GM18951 (cell line): Measurements from ENCODE around the gene OR4D11.
"Not testable (repeated sequence)": the region's sequence is repeated elsewhere in the genome, so short reads cannot be mapped to it uniquely, and the experiment has no call there.

Experiments
- POLR2A ChIP-seq: IDR thresholded peaks from 4 replicates; pipeline ENCODE4 v1.6.1; 2011; ENCODE audit warnings: mild to moderate bottlenecking; ENCODE audit not compliant: insufficient read length, insufficient read depth; ENCODE audit errors: extremely low read depth
- in situ Hi-C: fragments of 300-500 bp; cut with MboI; formaldehyde crosslinking; loops from one replicate; pipeline ENCODE4 v1.12.0; 2022; ENCODE audit warnings: low sequenced_read_pairs, mixed read lengths, inconsistent platforms; ENCODE audit not compliant: unreplicated experiment

Gene OR4D11

DNA sequence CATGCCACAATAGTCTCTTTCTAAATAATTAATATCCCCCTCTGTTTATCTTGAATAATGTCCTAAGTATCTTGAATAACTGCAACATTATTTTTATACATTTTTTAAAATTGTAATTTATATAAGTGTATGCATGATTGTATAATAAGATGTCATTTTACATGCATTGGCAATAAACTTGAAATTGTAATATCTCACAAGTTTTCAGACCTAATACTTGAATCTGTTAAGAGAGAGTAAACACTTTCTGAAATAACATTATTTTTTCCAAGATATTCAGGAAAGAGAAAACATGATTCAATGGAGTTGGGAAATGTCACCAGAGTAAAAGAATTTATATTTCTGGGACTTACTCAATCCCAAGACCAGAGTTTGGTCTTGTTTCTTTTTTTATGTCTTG lies at the start of gene OR4D11:
OR4D11 (plus strand) TSS at position 301 of the 400 bp plus-strand sequence; CDS start at position 301, 0 bp downstream.
- in situ Hi-C loops: no loop called here

DNA sequence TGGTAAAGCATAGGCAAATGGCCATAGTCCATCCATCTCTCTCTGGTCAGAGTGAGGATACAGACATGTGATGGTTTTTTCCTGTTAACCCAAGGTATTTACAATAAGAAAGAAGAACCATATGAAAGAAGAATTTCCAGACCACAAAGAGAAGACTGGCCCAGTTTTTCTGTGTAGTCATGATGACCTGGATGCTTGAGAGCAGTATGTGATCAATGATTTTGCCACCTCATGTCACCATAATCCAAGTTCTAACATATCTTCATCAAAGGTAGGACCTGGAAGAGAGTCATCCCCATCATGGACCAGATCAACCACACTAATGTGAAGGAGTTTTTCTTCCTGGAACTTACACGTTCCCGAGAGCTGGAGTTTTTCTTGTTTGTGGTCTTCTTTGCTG lies 46.7 kb upstream of the OR4D11 start, which contains the start of gene OR4D6:
OR4D6 (plus strand) TSS at position 301 of the 400 bp plus-strand sequence; CDS start at position 301, 0 bp downstream.
- no peak for TF ChIP-seq POLR2A
- in situ Hi-C loops: no loop called here

More for the DNA sequence above, at the start of gene OR4D11:
- no peak for TF ChIP-seq POLR2A

DNA sequence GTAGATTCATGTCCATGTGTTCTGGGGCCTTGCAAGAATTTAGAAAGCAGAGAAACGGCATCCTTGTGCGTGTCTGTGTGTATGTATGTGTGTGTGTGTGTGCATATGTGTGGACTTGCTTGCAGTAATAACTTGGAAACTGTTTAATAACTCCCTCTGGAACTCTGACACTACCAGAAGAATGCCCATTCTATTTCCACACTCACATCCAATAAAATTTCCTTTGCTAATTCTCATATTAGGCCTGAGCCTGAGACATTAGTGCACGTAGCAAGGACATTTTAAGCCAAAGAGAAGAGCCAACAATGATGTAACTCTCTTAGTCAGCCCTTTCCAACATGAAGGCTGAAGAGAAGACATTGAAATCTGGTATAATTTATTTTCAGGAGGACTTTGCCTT lies 43.5 kb upstream of the OR4D11 start:
- TF ChIP-seq POLR2A: no peak
- in situ Hi-C loops: no loop called here

DNA sequence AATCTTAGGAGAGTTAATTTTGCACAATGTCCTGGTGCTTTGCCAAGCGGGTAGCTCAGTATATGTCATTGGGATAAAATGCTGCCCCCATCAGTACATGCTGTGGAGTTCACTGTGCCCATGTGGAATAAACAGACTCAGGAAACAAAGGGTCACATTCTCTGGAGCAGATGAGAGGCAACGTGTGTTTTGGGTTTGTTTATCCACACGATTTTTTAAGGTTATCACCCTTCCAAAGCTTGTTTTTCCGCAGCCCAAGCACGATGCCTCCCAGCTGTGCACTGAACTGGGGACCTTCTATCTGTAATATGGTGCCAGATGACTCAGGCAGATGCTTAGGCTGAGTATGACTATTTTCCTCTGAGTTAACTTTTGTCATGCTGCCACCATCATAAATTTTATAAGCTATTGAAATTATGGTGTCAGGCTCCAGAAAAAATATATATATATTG lies 40.2 kb upstream of the OR4D11 start:
- in situ Hi-C loops: no loop called here
- TF ChIP-seq POLR2A: no peak

DNA sequence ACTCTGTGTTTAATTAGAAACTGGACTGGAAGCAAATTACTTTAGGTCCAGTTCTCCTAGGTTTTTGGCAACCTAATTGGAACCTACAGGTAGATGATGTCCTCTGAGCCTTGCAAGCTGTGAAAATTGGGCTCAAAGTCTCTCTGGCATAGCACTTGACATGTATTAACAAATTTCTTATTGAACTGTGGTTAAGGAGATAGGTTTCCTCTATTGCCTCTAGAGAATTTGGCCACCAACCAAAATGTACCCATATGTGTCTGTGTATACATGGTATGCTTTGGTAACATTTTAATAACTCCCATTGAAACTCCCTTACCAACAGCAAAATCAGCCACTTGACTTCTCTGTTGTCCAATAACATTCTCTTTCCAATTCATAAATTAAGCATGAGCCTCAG lies 30.4 kb upstream of the OR4D11 start, which contains the start of gene OR4D10:
OR4D10 (plus strand) TSS at position 301 of the 400 bp plus-strand sequence. CDS start 4,115 bp downstream, outside the sequence.
- no peak for TF ChIP-seq POLR2A
- in situ Hi-C loops: no loop called here

DNA sequence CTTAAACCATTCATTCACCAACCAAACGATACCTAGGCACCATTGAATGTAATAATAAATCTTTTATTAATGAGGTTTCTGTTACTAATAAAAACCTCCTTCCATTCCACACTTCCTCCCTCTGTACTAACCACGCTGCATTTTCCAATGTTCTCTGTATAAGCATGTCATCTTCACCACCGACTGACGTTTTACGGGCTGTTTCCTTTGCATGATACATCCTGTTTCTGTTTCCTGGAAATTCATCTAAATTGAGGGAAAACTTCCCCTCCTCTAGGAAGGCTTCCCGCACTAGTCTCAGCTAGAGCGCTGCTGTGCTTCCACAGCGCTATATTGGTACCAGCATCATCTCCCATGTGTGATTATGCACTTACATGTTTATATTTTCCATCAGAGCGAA lies 28.2 kb upstream of the OR4D11 start:
- no peak for TF ChIP-seq POLR2A
- in situ Hi-C loops: no loop called here

DNA sequence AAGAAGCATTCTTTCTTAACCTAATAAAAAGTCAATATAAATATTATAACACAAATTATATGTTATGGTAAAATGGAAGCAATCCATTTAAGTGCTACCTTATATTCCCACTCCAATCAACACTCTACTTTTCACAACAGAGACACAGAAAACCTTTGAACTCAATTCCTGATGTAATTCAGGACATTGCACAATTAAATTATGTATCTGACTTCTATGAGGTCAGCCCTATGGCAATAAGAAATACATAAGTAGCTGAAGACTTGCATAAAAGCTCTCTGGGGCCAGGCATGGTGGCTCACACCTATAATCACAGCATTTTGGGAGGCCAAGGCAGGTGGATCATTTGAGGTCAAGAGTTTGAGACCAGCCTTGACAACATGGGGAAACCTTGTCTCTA lies 23.5 kb upstream of the OR4D11 start:
- TF ChIP-seq POLR2A: no peak
- in situ Hi-C loops: no loop called here

DNA sequence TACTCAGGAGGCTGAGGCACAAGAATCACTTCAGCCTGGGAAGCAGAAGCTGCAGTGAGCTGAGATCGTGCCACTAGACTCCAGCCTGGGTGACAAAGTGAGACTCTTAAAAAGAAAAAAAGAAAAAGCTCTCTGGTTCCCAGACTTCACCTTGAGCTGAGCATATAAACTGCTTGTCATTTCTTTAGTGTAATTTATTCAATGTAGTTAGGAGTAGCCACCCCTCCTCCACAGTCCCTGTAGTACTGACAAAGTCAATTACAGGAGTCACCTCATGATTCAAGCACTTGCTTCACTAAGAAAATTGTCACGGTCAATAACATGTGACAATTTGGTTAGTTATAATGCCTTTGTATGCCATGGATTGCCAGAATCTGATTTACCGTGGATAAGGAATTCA lies 23.0 kb upstream of the OR4D11 start:
- in situ Hi-C loops: no loop called here
- no peak for TF ChIP-seq POLR2A

DNA sequence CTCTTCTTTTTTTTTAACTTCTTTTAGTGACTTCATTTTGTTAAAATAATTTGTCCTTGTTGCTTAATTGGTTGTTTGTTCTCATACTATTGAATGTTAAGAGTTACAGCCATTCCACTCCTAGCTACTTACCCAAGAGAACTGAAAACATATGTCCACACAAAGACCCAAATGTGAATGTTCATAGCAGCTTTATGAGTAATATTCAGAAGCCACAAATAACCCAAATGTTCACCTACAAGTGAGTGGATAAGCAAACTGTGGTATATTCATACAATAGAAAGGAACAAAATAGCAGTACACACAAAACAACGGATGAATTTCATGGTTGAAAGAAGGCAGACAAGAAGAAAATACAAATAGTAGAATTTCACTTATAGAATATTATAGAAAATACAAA lies 1.4 kb upstream of the OR4D11 start:
- no peak for TF ChIP-seq POLR2A
- in situ Hi-C loops: no loop called here

DNA sequence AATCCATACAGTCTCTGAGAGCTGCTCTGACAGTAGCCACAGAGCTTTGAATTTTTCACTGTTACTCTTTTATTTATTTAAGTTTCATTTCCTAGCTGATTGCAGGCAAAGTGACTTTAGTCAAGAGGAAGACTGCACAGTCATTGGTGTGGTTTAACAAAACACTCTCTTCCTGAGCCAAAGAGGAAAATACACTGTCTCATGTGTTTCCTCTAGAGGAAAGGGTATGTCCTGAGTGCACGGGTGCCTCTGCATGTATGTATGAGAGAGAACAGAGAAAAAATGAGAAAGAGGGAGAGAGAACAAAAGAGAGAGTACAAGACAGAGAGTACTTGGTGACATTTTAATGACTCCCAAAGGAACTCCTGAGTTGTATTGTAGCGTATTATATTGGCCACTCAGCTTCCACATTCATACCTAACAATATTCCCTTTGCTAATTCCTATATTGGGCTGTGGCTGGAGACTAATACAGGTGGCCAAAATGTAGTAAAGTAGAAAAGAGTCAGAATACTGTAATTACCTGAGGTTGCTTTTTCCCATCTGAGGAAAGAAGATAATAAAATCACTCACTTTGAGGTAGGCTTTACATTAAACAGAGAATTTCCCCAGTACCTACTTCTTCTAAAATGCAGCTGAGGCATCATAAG lies 7.7 kb downstream of the OR4D11 start, which contains the start of gene OR4D9:
OR4D9 (plus strand) TSS at position 599 of the 649 bp plus-strand sequence. CDS start 3,374 bp downstream, outside the sequence.
- TF ChIP-seq POLR2A: no peak
- in situ Hi-C loops: no loop called here

DNA sequence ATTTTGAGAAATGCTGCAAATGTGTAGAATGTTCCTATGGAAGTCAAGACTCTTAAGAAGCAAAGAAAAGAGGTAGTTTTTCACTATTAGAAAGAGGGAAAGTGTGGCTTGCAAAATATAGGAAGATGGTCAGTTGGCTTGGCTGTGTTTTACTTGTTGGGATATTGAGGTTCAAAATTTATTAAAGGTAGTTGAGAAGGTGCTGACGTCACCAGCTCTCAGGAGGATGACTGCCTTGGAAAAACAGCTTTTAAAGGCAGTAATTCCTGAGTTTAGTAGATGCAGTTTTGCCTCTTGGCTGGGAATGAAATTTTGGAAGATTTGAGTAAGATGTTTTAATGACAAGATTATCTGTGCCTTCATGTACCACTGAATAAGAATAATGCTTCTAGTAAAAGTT lies 8.3 kb downstream of the OR4D11 start:
- no peak for TF ChIP-seq POLR2A
- in situ Hi-C loops: no loop called here

DNA sequence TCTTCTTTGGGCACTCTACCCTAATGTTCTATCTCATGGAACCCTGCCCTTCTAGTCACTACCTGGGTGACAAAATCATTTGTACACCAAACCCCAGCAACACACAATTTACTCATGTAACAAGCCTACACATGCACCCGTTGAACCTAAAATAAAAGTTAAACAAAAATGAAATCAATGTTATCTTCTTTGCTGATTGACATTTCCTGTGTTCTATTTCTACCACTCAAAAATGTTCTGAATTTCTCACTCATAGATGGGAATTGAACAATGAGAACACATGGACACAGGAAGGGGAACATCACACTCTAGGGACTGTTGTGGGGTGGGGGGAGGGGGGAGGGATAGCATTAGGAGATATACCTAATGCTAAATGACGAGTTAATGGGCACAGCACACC lies 16.8 kb downstream of the OR4D11 start:
- in situ Hi-C loops: not testable (repeated sequence)

DNA sequence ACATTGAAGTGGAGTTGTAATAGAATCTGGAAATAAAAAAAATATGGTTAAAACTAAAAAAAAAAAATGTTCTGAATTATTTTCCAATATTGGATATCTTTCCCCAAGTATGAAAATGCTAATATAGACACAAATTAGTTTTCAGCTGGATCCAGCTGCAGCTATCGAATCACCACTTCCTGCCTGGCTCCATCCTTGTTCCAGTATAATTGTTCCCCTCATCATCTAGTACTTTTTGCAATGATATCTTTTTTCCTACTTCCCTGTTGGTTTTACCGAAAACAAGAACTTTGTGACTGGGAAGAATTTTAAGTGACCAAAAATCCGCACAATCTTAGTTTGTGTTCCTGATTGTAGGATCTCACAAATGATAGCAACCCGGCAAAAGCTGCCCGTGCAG lies 17.4 kb downstream of the OR4D11 start:
- in situ Hi-C loops: no loop called here
- TF ChIP-seq POLR2A: no peak

DNA sequence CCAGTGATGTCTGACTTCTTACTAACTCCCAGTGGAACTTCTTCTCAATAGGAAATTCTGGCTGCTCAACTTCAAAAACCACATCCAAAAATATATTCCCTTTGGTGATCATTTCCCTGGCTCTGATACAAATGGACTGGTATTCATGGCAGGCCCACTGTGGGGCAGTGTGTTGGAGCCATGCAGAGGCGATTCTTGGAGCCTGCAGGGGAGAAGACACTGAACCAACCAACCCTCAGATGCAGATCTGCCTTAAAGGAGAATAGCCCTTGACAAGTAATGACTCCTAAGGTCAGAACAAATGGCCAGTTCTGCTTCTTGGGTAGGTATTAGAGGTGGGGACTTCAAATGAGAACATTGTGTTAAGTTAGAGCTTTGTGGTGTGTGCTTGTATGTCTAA lies 20.2 kb downstream of the OR4D11 start:
- no peak for TF ChIP-seq POLR2A
- in situ Hi-C loops: no loop called here

DNA sequence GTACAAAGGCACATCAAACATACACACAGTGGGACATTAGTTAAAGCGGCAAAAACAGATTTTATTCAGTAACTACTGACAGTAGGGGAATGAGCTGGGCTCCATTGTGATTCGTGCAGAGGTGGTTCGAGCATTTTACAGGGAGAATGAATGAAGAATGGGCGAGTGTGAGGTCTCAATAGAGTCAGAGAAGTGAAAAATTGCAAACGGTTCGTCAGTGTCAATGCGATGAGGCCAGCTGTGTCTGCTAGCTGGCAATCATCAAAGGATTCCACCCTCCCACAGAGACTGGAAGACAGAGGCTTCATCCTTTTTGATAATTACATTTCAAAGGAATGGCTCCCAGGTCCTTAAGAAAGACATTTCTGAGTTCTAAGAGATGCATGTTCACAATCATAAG lies 25.3 kb downstream of the OR4D11 start:
- in situ Hi-C loops: no loop called here
- TF ChIP-seq POLR2A: no peak

DNA sequence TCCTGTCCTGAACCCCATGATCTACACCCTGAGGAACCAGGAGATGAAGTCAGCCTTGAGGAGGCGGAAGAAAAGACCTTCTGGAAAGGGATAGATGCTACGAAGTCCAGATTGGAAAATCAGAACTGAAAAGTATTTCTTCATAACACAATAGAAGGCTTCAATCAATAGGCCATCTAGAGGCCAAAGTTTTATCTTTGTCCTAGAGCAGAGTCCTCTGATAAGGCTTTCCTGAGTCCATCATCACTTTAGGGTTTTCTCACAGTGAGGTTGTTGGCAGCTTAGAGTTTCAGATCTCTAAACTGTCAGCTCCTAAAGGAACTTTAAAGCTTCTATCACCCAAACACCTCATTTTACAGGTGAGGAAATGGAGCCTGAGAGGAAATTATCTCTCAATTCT lies 29.2 kb downstream of the OR4D11 start:
- in situ Hi-C loops: no loop called here
- no peak for TF ChIP-seq POLR2A
